Adipose tissue (tissue), 3 donors: ENCODE measurements around the gene POU3F2. TPM values are rescaled to one million over a fixed set of nuclear protein-coding genes. Genes with fewer than 3 reads are reported as not detected.

Experiments used
- H3K27ac ChIP-seq: one replicate; pipeline ENCODE4 v1.5.1; 2013; ENCODE audit warnings: low read depth, low read length
- WGBS, 3 donors: extraction: QIAGEN DNeasy Blood & Tissue Kit; methylation state at CpG; one replicate each; pipeline ENCODE4 v1.1.7; 2013; 5-methylcytosine and 5-hydroxymethylcytosine counted together
- polyA plus RNA-seq, 3 donors: library from polyadenylated mRNA; stranded (reverse); fragments of 200-250 nt; gene quantifications; one replicate each; pipeline ENCODE4 v1.2.3, GENCODE V29; 2013
- donor health status: healthy with polysubstance abuse.
- donor health status: Bipolar disorder and iron deficiency.
- donor health status: healthy.

POU3F2 gene
- polyA plus RNA-seq, 3 donors: not detected

DNA sequence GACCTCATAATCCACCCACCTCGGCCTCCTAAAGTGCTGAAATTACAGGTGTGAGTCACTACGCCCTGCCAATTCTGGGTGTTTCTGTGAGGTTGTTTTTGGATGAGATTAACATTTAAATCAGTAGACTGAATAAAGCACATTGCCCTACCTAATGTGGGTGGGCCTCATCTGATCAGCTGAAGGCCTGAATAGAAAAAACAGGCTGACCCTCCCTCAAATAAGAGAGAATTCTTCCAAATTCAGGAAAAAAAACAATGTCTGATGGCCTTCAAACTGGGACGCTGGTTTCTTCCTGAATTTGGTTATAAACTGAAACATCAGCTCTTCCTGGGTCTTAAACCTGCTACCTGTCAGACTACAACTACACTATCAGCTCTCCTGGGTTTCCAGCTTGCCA, 51.0 kb downstream of the POU3F2 start:
- H3K27ac ChIP-seq: no peak overlapping the region

GRCh38 chr6:98887650-98888049, 53.3 kb downstream of the POU3F2 start:
- 97 to 98% (median 97%) methylated on average over 3 of the region's 3 CpGs for WGBS, 3 donors
- H3K27ac ChIP-seq: no peak overlapping the region

More for the DNA sequence above, 51.0 kb downstream of the POU3F2 start:
- WGBS, 3 donors: 94 to 97% (median 95%) methylated on average over 3 of the region's 3 CpGs

Other genes starting within 250 kb of the POU3F2 start
- gene FBXL4, start 113.4 kb downstream of the POU3F2 start, polyA plus RNA-seq: 1 to 10 TPM; 4.6 to 5.2 (median 5.0) TPM